GM23248 (cell line): Measurements from ENCODE around the gene INPP5J. TPM values are rescaled to one million over a fixed set of nuclear protein-coding genes. Genes with fewer than 3 reads are reported as not detected.
"Not testable (repeated sequence)": the region's sequence is repeated elsewhere in the genome, so short reads cannot be mapped to it uniquely, and the experiment has no call there.

Experiments used
- DNase-seq: peaks from one replicate; pipeline ENCODE4 v3.0.0-alpha.2; 2015
- H2AFZ ChIP-seq: fragments of 200-600 bp; sonication (generic); 2 replicates; pipeline ENCODE4 v1.6.1; 2016; ENCODE audit warnings: antibody characterized with exemption
- H3F3A ChIP-seq: fragments of 200-600 bp; sonication (generic); 2 replicates; pipeline ENCODE4 v1.6.1; 2016; ENCODE audit warnings: mild to moderate bottlenecking, antibody characterized with exemption, mixed run types; ENCODE audit not compliant: insufficient read depth
- H3K27ac ChIP-seq: fragments of 200-600 bp; sonication (generic); 2 replicates; pipeline ENCODE4 v1.5.1; 2016; ENCODE audit warnings: mild to moderate bottlenecking
- H3K27me3 ChIP-seq: fragments of 200-600 bp; sonication (generic); replicated peaks from 2 replicates; pipeline ENCODE4 v1.6.1; 2016; ENCODE audit warnings: mild to moderate bottlenecking; ENCODE audit not compliant: insufficient read depth
- H3K36me3 ChIP-seq: fragments of 200-600 bp; sonication (generic); 2 replicates; pipeline ENCODE4 v1.6.1; 2016; ENCODE audit warnings: low read depth, mild to moderate bottlenecking
- H3K4me1 ChIP-seq: fragments of 200-600 bp; sonication (generic); 2 replicates; pipeline ENCODE4 v1.6.1; 2016; ENCODE audit warnings: mild to moderate bottlenecking; ENCODE audit not compliant: insufficient read depth
- H3K4me2 ChIP-seq: fragments of 200-600 bp; sonication (generic); one replicate; pipeline ENCODE4 v1.6.1; 2016; ENCODE audit warnings: mild to moderate bottlenecking; ENCODE audit not compliant: unreplicated experiment
- H3K4me3 ChIP-seq: fragments of 200-600 bp; sonication (generic); 2 replicates; pipeline ENCODE4 v1.5.1; 2016; ENCODE audit warnings: mild to moderate bottlenecking
- H3K79me2 ChIP-seq: fragments of 200-600 bp; sonication (generic); 2 replicates; pipeline ENCODE4 v1.6.1; 2016; ENCODE audit warnings: mild to moderate bottlenecking; ENCODE audit not compliant: insufficient read depth
- H3K9ac ChIP-seq: fragments of 200-600 bp; sonication (generic); 2 replicates; pipeline ENCODE4 v1.6.1; 2016; ENCODE audit warnings: mild to moderate bottlenecking
- H3K9me2 ChIP-seq: fragments of 200-600 bp; sonication (generic); 2 replicates; pipeline ENCODE4 v1.6.1; 2016; ENCODE audit warnings: mixed run types, mild to moderate bottlenecking, moderate library complexity; ENCODE audit not compliant: insufficient read depth
- H3K9me3 ChIP-seq: fragments of 200-600 bp; sonication (generic); one replicate; pipeline ENCODE4 v1.6.1; 2017; ENCODE audit warnings: low read depth
- H4K20me1 ChIP-seq: fragments of 200-600 bp; sonication (generic); 2 replicates; pipeline ENCODE4 v1.6.0; 2016; ENCODE audit not compliant: insufficient read depth
- EZH2 ChIP-seq: fragments of 200-600 bp; sonication (generic); IDR thresholded peaks from 2 replicates; pipeline ENCODE4 v1.6.1; 2018; ENCODE audit warnings: antibody characterized with exemption, mild to moderate bottlenecking; ENCODE audit not compliant: insufficient read depth, poor library complexity, severe bottlenecking
- EZH2phosphoT487 ChIP-seq: fragments of 200-600 bp; sonication (generic); IDR thresholded peaks from 2 replicates; pipeline ENCODE4 v1.6.1; 2018; ENCODE audit warnings: antibody characterized with exemption, moderate library complexity, mild to moderate bottlenecking, low read depth; ENCODE audit not compliant: insufficient read depth
- WGBS, 2 experiments: methylation state at CpG; one replicate each; pipeline ENCODE4 v1.1.6; 2015 to 2017; ENCODE audit warnings: low lambda C conversion rate in 2 of 2, low coverage in 1 of 2; ENCODE audit errors: missing lambda C conversion rate in 2 of 2; 5-methylcytosine and 5-hydroxymethylcytosine counted together
- in situ Hi-C: fragments of 300-500 bp; cut with MboI; formaldehyde crosslinking; loops from 2 replicates; pipeline ENCODE4 v1.15.0; 2020
- polyA plus RNA-seq: library from polyadenylated mRNA; unstranded; fragments of >200 nt; fragmentation: Nextera tagmentation; extraction: Ambion mirVana; gene quantifications from 2 replicates; pipeline ENCODE4 v1.2.1, GENCODE V29; 2016
- total RNA-seq: library from RNA; depleted of rRNA; stranded (reverse); fragments of >200 nt; shearing (Covaris generic); gene quantifications from 2 replicates; pipeline ENCODE4 v1.2.3, GENCODE V29; 2014

Gene INPP5J
- total and polyA plus RNA-seq, 2 experiments from 2014 or later, result 0.26 TPM; not detected in 1

DNA sequence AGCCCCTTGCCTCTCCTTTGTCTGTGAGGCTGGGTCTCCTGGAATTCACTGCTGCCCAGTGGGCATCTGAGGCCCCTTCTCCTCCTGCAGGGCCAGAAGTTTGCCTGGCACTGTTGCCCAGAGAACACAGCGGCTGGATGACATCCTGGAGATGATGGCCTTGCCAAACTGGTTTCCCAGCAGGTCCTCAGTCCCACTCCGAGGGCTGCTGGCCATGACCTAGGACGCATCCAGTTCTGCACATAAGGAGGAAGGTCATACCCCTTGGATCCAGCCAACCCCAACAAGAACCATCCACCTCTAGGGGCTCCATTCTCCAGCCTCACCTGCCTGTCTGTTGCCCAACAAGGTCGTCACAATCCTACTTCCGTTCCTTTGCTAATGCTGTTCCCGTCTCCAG lies 45.1 kb upstream of the INPP5J start:
- Histone ChIP-seq H2AFZ (no peak overlapping the region), H3F3A (no peaks in the 10 kb centered on the region), H3K36me3 (no peaks in the 10 kb centered on the region), H4K20me1 (no peaks in the 10 kb centered on the region), H3K27ac (0 out of 2 replicates have a peak overlapping the region, but pooled peaks have one; percentile 18), H3K4me3 (no peak overlapping the region), H3K4me1 (peaks cover 11% of the 10 kb centered on the region), H3K4me2 (no peak overlapping the region), H3K9me3 (no peaks in the 10 kb centered on the region), H3K9ac (no peak overlapping the region), H3K79me2 (peaks cover 16% of the 10 kb centered on the region), H3K9me2 (no peaks in the 10 kb centered on the region), H3K27me3 (no peaks in the 10 kb centered on the region)
- TF ChIP-seq EZH2, result no peak
- TF ChIP-seq EZH2phosphoT487, result no peak
- WGBS, 2 experiments, result 94 to 95% methylated on average over 6 of the region's 6 CpGs
- no peak for DNase-seq
- in situ Hi-C loops, result no loop called here

- in situ Hi-C loops, H3K36me3 ChIP-seq, H3F3A ChIP-seq, H3K4me3 ChIP-seq, H3K9me2 ChIP-seq, H4K20me1 ChIP-seq, H3K27me3 ChIP-seq, H3K4me2 ChIP-seq, H3K9me3 ChIP-seq, H3K9ac ChIP-seq: not testable (repeated sequence)
- DNase-seq, result peak; percentile 69
- Histone ChIP-seq H2AFZ (peak overlapping the region; percentile 67), H3K27ac (peak overlapping the region; percentile 18; the same call in 1 of the 2 replicates), H3K4me1 (peaks cover 18% of the 10 kb centered on the region), H3K79me2 (peaks cover 23% of the 10 kb centered on the region)
- WGBS, 2 experiments, result 65 to 66% methylated on average over 2 of the region's 2 CpGs
Observed at GRCh38 chr22:31078389-31078788, 44.4 kb upstream of the INPP5J start.

DNA sequence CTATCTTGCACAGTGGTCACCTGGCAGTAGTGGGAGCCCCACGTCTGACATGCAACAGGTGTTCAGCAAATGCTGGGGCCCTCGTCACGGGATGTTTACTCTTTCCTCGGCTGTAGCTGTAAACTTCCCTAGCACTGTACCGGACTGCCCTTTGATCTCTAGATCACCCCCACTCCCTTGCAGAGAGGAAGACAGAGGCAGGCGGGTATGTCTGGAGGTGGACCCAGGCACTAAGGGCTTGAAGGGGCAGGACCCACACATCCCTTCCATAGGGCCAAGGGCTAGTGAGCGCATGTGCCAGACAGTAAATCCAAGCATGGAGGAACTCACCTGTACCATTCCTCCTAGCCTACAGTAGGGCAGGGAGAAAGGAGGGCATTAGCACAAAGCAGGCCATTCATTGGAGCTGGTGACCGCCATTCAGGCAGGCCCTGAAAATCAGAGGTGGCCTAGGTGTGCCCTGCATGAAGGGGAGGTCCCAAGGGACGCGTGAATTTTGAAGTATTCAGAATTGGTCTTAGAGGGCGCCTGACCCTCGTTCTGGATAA lies 43.6 kb upstream of the INPP5J start:
- H4K20me1 ChIP-seq, result no peaks in the 10 kb centered on the region
- H3K4me3 ChIP-seq, result no peak overlapping the region
- no peak overlapping the region for H3K9ac ChIP-seq
- peaks cover 31% of the 10 kb centered on the region for H3K79me2 ChIP-seq
- H3F3A ChIP-seq, result no peaks in the 10 kb centered on the region
- DNase-seq, result no peak
- H3K9me2 ChIP-seq, result no peaks in the 10 kb centered on the region
- WGBS, 2 experiments, result 92 to 93% methylated on average over 12 of the region's 12 CpGs
- no peaks in the 10 kb centered on the region for H3K27me3 ChIP-seq
- no peaks in the 10 kb centered on the region for H3K36me3 ChIP-seq
- H3K4me2 ChIP-seq, result no peak overlapping the region
- TF ChIP-seq EZH2, result no peak
- H2AFZ ChIP-seq, result no peak overlapping the region
- in situ Hi-C loops, result no loop called here
- H3K4me1 ChIP-seq, result peaks cover 26% of the 10 kb centered on the region
- no peak overlapping the region for H3K27ac ChIP-seq
- H3K9me3 ChIP-seq, result no peaks in the 10 kb centered on the region

- Histone ChIP-seq H4K20me1 (no peaks in the 10 kb centered on the region), H3K9me3 (no peaks in the 10 kb centered on the region), H3K79me2 (peaks cover 40% of the 10 kb centered on the region), H3K9ac (peak overlapping the region; percentile 85), H3F3A (no peaks in the 10 kb centered on the region), H3K9me2 (no peaks in the 10 kb centered on the region), H3K4me1 (peaks cover 27% of the 10 kb centered on the region), H2AFZ (peak overlapping the region; percentile 86), H3K27ac (peak overlapping the region; percentile 84), H3K4me2 (peak overlapping the region; percentile 97), H3K27me3 (no peaks in the 10 kb centered on the region), H3K4me3 (peak overlapping the region; percentile 93), H3K36me3 (no peaks in the 10 kb centered on the region)
- 20 to 23% methylated on average over 5 of the region's 5 CpGs for WGBS, 2 experiments
- in situ Hi-C loops, result loop anchor here (10.0 kb wide), 1 partner anchor 126 kb away; no protein-coding TSS in a partner anchor
- TF ChIP-seq EZH2, result no peak
- TF ChIP-seq EZH2phosphoT487, result no peak
- no peak for DNase-seq
Observed at GRCh38 chr22:31080164-31080847, 42.5 kb upstream of the INPP5J start.
